NCI-H748 (cell line): ENCODE results near the gene PDE7B.

ENCODE experiments used
- DNase-seq: peaks from one replicate; lab custom pipeline; 2025; ENCODE audit not compliant: unreplicated experiment; lab: John Stamatoyannopoulos, UW

The PDE7B gene

GRCh38 chr6:135851442-135852271 lies at the start of gene PDE7B:
PDE7B (plus strand) TSS chr6:135851701.
- DNase-seq, result peak; percentile 38

GRCh38 chr6:135801755-135802465 lies 49.6 kb upstream of the PDE7B start:
- no peak for DNase-seq

GRCh38 chr6:135810486-135810885 lies 41.0 kb upstream of the PDE7B start:
- DNase-seq, result no peak

GRCh38 chr6:135811170-135811569 lies 40.3 kb upstream of the PDE7B start:
- DNase-seq, result no peak

GRCh38 chr6:135811644-135812526 lies 39.6 kb upstream of the PDE7B start:
- no peak for DNase-seq

GRCh38 chr6:135813401-135813800 lies 38.1 kb upstream of the PDE7B start:
- no peak for DNase-seq

- no peak for DNase-seq
These were observed 37.5 kb upstream of the PDE7B start for GRCh38 chr6:135814043-135814442.

GRCh38 chr6:135815216-135815615 lies 36.3 kb upstream of the PDE7B start:
- no peak for DNase-seq

- DNase-seq, result no peak
These were observed 34.5 kb upstream of the PDE7B start for GRCh38 chr6:135817035-135817434.

GRCh38 chr6:135819665-135820064 lies 31.8 kb upstream of the PDE7B start:
- no peak for DNase-seq

GRCh38 chr6:135820340-135820739 lies 31.2 kb upstream of the PDE7B start:
- no peak for DNase-seq

- no peak for DNase-seq
These were observed 27.6 kb upstream of the PDE7B start for GRCh38 chr6:135823851-135824250.

- DNase-seq, result no peak
These were observed 25.2 kb upstream of the PDE7B start for GRCh38 chr6:135826236-135826804.

GRCh38 chr6:135828021-135828420 lies 23.5 kb upstream of the PDE7B start:
- no peak for DNase-seq

GRCh38 chr6:135830452-135830881 lies 21.0 kb upstream of the PDE7B start:
- DNase-seq, result no peak

GRCh38 chr6:135831016-135831415 lies 20.5 kb upstream of the PDE7B start:
- DNase-seq, result no peak

- DNase-seq, result no peak
These were observed 19.3 kb upstream of the PDE7B start for GRCh38 chr6:135832166-135832565.

GRCh38 chr6:135833771-135834170 lies 17.7 kb upstream of the PDE7B start:
- peak; percentile 13 for DNase-seq

GRCh38 chr6:135837735-135838449 lies 13.6 kb upstream of the PDE7B start:
- DNase-seq, result no peak

GRCh38 chr6:135839121-135839520 lies 12.4 kb upstream of the PDE7B start:
- no peak for DNase-seq
